Activated CD8-positive, alpha-beta memory T cell treated with anti-CD3 and anti-CD28 coated beads for 4 hours (primary cell): ENCODE results near the gene FAM124A.

ENCODE experiments used
- DNase-seq, 2 donors: peaks; one replicate each; pipeline ENCODE4 v3.0.0-alpha.2; 2020; ENCODE audit warnings: low read depth in 2 of 2

The FAM124A gene, protein sequence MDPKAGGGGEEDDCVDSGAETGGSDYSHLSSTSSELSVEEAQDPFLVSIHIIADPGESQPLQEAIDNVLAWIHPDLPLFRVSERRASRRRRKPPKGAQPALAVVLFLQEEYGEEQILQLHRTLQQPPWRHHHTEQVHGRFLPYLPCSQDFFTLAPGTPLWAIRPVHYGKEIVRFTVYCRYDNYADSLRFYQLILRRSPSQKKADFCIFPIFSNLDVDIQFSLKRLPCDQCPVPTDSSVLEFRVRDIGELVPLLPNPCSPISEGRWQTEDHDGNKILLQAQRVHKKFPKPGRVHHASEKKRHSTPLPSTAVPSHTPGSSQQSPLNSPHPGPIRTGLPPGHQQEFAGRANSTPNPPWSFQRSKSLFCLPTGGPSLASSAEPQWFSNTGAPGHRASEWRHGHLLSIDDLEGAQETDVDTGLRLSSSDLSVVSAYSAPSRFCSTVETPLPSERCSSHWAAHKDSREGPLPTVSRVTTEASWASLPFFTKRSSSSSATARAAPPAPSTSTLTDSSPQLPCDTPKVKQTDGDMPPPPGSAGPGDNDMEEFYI

DNA sequence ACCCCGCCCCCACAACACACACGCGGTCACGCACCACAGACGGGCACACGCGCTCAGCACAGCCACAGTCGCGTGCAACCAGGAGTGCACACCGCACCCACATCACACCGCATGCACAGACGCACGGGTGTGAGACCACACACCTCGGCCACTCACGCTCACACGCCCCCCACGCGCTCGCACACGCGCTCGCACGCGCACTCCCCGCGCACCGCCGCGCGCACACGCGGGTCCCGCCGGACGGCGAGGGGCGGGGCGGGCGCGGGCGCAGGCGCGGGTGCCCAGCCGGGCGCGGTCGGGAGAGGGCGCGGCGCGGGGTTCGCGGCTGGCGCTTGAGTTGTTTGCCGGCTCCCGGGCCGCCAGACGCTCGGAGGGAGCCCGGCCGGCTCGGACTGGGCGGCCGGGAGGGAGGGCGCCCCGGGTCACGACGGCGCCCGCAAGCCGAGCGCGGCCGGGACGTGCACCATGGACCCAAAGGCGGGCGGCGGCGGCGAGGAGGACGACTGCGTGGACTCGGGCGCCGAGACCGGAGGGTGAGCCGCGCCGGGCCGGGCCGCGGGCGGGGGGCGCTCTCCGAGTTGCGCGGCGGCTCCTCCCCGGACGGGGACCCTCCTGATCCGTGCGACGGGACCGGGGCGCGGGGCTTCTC is at the start of gene FAM124A:
FAM124A (plus strand) TSS at position 362 of the 649 bp plus-strand sequence; CDS start at position 466, 104 bp downstream.
- no peak for DNase-seq

DNA sequence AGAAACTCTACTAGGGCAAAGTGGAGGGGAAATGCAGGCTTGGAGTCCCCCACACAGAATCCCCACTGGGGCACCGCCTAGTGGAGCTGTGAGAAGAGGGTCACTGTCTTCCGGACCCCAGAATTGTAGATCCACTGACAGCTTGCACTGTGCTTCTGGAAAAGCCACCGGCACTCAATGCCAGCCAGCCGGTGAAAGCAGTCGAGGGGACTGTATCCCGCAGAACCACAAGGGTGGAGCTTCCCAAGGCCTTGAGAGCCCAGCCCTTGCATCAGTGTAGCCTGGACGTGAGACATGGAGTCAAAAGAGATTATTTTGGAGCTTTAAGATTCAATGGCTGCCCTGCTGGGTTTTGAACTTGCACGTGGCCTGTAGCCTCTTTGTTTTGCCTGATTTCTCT is 47.2 kb upstream of the FAM124A start:
- no peak for DNase-seq

DNA sequence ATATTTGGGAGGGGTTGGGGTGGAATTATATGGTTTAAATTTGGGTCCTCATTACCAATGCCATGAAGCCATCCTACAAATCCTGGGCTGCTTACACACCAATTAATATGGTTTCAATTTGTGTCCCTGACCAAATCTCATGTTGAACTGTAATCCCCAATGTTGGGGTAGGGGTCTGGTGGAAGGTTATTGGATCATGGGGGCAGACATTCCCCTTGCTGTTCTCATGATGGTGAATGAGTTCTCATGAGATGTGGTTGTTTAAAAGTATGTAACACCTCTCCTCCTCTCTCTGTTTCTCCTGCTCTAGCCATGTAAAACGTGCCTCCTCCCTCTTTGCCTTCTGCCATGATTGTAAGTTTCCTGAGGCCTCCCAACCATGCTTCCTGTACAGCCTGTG is 46.6 kb upstream of the FAM124A start:
- DNase-seq, result no peak

DNA sequence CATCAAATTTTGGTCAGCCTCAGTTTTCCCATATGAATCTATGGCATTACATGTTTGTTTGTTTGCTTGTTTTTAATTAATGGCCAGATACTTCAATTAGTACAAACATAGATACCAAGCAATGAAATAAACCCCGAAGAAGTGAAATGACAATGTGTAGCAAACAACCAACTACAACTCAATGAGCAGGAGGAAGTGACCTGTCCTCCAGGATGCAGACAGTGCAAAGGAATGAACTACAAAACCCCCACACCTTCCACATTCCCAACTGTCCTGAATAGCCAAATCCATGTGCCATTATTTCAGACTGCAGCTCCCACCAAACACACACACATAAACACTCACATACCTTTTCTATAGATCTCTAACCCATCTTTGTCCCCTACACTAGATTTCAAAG is 45.0 kb upstream of the FAM124A start:
- DNase-seq, result no peak

DNA sequence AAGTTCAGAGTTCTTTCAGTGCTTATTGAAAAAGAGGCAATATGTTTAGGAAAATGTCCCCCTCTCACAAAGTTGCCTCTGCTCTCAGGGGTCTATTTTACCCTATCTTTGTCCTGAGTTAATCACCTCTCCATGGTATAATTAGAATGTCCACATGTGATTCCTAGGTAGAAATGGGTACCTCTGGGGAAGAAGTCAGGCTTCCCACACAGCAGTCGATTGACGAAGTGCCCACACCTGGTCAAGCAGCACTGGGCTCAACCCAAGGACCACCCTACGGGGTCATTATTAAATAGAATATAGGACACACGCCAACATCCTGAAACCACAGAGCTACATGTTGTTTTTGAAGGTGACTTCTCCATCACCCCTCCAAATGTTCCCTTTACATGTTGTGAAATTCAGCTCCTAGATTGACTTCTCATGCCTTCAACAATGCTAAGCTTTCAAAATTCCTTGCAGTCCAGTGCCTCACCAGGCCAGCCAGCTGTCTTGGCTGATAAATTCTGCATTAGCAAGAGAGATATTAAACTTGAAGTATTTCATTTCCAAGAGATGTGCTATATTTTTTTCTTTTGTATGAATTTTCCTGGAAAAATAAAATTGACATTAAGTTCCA is 43.6 kb upstream of the FAM124A start:
- DNase-seq, result no peak

DNA sequence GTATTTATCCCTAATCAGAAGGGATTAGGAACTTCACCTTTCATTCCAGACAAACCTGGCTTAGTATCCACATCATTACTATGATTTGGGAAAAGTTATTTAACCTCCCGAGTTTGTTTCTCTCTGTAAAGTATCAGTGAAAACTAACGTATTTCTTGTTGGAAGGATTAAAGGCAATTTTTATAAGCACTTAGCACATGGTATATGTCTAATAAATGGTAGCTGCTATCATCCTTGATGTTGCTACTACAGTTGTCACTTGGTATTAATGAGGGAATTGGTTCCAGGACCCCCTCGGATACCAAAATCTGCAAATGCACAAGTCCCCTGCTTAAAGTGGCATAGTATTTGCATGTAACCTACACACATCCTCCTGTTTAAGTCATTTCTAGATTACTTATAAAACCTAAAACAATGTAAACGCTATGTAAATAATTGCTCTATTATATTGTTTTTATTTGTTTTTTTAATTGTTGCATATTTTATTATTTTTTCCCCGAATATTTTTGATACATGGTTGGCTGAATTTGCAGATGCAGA is 42.7 kb upstream of the FAM124A start:
- DNase-seq, result no peak

DNA sequence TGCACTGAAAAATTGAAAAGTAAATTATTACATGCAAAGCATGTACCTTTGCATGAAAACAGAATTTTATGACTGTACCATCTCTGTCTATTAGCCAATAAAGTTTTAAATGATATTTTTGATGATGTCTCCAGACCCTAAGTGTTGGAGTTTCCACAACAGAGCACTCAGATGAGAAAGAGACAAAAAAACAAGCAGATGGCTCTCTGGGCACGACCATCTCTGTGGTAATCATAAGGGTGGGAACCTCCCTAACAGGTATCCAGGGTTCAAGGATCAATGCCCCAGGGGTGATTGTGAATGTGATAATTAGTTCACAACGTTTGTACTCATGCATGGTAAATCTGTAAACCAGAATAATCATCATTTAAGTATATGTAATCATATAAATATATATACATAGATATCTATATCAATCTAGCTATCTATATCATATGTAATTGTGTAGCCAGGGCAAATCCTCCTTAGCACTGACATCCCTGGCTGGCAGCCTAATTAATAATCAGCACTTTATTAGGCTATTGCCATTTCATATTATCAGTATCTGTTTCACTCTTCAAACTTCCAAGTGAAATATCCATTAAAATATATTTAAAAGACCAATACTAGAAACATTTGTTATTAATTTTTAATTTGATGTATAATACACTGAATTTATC is 41.2 kb upstream of the FAM124A start:
- no peak for DNase-seq

DNA sequence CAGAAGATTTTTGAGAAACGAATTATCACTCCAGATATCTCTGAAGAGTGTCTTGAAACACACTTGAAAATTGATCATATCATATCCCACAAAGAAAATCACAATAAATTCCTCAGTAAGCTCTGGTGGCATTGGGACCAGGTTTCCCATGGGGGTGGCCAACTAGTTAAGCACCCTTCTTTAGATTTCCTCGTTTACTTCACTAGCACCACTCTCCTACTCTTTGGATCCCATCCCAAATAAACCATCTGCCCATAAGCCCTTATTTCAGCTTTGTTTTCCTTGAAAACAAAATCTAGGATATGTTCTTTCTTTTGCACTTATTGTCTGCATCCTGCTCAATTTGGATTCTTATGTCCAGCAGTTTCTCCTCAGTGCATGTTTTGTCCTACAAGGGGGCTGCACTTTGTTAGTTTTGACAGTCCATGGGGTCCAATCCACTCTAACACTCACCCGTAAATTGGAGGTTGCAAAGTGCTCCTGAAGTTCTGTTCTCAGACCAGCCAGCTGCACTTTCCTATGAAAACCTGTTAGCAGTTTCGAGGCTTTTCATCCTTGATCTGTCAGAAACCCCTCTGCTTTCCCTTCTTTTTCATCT is 40.3 kb upstream of the FAM124A start:
- no peak for DNase-seq

DNA sequence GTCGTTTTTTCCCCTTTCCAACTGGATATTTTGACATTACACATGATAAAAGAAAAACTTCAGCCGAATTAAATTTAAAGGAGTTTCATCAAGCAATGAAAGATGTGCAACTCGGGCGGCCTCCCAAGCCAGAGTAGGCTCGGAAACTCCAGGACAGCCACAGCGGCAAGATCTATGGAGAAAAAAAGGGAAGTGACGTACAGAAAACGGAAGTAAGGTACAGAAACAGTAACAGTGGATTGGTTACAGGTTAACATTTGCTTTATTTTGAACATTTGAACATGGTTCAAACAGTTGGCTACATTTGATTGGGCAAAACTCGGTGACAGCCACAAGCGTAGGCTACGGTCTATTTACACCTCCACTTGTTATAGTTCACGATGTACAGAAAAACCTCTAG is 30.5 kb upstream of the FAM124A start:
- DNase-seq, result no peak

DNA sequence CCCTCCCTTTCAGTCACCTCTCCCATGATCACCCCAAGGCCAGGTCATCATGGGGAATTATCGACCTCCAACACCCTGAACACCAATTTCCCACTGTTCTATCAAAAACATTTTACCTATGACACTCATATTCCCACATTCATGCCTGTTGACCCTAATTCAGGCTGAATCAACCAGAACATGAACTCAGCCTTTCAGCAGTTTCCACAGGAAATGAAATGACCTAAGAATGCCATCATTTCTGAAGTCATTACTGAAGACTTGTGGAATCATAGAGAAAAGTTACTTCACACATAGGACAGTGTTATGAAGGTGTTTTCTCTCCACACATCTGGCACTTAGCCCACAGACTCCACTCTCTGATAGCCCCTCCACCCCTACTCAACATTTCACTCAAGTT is 29.9 kb upstream of the FAM124A start:
- DNase-seq, result no peak

DNA sequence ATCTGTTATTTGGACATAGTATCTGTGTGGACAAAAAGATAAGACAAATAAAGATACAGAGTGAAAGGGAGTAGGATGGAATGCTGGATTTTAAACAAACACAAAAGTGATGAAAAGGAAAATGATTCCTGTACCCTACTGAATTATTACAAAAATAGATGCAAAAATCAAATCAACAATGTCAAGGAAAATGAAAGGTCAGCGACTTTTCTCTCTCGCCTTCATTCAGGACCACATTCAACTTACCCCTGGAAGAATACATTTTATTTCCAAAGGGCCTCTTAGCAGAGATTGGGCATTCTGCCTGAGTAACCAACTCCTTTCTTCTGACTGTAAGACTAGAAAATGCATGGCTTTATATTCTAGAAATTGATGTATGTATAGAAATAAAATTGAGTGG is 28.8 kb upstream of the FAM124A start:
- no peak for DNase-seq

DNA sequence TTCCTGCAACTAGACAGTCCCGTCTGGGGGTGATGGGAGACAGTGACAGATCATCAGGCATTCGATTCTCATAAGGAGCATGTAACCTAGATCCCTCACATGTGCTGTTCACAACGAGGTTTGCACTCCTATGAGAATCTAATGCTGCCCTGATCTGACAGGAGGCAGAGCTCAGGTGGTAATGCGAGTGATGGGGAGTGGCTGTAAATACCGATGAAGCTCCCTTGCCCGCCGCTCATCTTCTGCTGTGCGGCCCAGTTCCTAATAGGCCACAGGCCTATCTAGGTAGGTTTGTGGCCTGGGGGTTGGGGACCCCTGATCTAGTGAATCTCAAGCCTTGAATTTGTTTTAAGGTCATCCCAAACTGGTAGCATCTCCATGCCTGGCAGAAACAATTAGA is 27.3 kb upstream of the FAM124A start:
- no peak for DNase-seq

DNA sequence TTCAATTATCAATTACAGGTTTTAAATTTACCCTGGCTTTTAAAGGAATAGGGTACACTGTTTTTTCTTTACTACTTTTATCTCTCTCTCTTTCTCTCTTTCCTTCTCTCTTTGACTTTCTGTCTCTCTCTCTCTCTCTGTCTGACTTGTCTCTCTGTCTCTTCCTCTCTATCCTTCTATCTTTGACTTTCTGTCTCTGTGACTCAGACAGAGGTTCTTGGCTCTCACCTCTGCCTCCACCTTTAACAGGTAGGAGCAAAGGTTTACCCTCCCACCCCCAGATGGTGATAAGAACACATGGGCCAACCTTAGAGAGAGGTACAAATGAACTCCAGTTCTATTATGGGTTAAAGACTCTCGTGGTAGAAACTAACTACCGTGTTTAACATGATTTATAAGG is 20.3 kb upstream of the FAM124A start:
- no peak for DNase-seq

DNA sequence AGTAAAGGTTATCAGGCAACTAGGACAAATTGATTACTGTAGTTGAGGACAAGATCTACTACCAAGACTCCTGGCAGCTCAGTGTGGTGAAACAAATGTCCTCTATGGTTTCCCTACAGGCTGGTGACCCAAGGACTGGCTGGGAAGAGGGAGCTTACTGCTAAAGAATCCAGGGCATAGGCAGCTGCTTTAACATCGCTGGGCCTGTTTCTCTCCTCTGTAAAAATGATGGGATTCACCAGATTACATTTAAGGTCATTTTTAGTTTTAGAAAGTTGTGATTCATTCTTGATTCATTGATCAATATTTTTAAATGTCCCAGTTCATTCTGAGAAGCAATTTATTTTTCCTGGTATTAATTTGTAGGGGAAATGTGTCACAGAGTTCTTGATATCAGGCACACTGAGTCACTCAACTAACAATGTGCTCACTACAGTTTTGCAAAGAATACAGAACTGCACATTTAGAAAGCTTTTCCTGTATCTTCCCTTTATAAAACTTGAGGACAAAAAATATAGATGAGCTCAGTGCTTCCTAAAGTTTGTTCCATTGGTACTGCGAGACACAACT is 19.6 kb upstream of the FAM124A start:
- DNase-seq, result no peak

DNA sequence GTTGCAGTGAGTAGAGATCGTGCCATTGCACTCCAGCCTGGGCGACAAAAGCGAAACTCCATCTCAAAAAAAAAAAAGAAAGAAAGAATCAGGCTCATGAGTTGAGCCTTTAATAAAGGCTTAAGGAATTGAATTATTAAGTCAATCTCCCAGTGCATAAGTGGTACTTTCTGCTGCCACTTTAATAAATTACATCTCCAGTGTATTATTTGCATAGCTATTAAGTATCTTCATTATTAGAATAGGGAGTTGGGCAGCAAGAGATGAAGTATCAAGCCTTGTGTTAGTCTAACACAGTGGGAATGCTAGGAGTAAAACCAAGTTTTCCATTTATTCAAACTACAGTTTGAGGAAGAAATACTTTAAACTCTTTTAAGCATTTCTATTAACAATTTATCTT is 15.6 kb upstream of the FAM124A start:
- no peak for DNase-seq

DNA sequence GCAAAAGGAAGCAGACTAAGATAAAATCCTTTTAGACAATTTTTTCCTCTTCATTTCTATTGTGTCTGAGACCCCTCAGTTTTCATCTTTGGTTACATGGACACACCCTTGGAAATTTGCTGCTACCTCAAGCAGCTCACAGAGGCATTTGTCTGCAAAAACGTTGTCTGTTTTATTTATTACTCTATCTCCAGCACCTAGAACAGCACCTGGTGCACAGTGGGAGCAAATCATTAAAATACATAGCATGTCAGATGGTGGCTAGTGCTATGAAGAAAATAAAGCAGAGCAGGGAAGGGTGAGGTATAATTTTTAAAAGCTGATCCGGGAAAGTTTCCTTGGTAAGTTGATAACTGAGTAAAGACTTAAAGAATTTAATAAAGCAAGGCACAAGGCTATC is 14.3 kb upstream of the FAM124A start:
- DNase-seq, result no peak

DNA sequence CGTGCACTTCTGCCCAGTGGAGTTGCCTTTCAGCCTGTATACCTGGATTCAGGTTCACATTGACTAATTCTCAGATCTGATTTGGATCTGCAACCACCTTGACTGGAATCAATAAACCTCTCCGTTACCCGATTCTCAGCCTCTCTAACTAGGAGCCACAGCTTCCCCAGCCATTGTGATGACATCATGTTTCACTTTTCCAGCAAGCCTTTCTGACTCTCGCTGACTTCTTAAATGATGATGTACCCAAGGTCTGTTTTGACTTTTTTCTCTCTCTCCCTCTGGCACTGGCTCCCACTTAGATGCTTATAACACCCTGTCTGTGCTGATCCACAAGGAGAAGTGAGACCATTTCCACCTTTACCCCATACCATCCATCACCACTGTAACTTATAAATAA is 13.5 kb upstream of the FAM124A start:
- no peak for DNase-seq

DNA sequence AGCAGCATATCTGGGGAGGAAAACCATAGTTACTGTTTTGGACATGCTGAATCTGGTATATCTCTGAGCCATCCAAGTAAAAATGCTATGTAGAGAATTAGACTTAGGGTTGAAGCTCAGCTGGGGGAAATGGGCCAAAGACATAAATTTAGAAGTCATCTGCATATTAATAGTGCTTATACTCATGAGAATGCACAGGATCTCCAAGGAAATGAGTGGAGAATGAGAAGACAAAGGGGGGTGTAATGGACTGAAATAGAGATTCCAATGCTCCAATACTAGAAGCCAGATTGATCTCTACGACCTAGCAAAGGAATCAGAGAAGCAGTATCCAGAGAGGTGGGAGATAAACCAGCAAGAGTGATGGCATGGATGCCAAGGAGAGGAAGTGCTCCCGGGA is 10.3 kb upstream of the FAM124A start:
- no peak for DNase-seq

DNA sequence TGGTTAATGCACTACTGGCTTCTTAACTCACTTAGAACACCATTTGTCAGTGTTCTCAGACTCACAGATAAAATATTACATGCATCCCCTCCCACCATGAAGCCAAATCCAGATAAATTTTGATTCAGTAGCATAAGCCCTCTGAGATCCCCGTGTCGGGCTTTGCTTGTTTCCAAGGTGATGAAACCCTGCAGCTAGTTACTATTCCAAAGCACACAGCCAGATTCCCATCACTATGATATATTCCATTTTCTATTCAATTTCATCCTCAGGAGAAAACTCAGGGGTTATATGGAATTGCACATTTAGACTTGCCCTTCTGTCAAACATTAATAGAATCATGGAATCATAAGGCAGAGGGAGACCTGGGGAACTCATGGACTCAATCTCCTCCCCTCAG is 9.4 kb upstream of the FAM124A start:
- no peak for DNase-seq

DNA sequence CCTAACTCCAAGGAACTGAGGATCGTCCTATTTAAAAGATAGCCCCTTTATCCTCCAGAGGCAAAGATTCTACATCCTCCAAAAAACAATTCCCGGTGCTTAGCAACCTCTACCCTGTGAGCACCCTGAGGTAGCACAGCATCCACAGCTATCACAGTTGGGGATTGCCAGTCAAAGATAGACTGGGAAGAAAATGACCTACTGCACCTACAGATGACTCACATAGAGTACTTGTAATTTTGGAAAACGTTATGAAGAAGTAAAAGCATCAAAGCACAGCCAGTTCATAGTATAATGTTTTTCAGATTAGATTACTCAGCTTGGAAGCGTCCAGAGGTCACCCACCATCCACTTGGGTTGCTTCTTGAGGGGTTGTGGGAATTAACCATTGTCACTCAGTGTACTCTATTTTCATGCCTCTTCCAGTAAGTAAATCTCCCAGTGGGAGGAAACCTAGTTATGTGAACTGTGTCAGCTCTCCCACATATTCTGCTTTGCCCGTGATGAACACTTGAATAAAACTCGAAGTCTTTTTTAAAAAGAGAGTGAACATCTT is 8.9 kb upstream of the FAM124A start:
- no peak for DNase-seq

DNA sequence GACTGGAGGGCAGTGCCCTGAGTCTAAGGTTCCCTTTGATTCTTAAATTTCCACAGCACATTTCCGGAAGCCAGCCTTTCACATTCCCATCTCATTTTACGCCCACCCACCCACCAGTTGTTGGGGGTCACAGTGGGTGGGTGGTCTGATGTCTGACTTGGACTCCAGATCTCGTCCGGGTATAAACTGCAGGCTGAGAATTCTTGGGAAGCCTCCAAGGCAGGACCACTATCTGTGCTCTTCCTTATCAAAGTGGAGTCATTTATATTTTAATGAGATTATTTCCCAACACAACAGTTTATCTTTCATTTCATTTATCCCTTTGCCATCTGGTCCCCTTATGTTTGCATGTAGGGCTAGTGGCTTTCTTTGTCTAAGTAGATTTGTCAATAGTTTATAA is 3.6 kb upstream of the FAM124A start:
- DNase-seq, result no peak
